ENCODE measurements around the gene ARFGAP2. TPM values are rescaled to one million over a fixed set of nuclear protein-coding genes. Genes with fewer than 3 reads are reported as not detected.
A peak's percentile ranks its signal among the peaks of the same experiment; 100 is the strongest.

The ARFGAP2 gene
- total RNA-seq, 1 donor from 2014 or later = 51.1 TPM

DNA sequence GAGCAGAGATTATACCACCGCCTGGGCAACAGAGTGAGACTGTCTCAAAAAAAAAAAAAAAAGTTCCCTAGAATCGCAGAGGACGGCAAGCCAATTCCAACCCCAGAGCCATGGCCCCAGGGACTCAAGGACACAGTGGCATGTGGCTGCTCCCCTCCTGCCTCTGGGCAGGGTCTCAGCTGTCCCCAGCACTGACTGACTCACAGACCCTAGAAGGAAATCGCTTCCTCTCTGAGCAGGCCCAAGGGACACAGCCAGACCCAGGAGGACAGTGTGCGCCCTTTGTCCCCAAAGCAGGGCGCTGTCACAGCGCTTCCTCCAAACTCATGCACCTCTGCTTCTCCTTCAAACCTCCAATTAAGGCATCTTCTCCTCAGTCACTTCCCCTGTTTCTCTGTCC is 7.3 kb upstream of the ARFGAP2 start:
- Mint-ChIP-seq H3K9me3 (ENCODE audit: low read depth) (no peaks in the 10 kb centered on the region), H3K4me3 (ENCODE audit: unreplicated experiment) (peak overlapping the region; percentile 82), H3K27ac (ENCODE audit: unreplicated experiment) (peak overlapping the region; percentile 74), H3K4me1 (ENCODE audit: low read depth) (peaks cover 44% of the 10 kb centered on the region), H3K36me3 (ENCODE audit: low read depth) (peaks cover 5% of the 10 kb centered on the region), H3K27me3 (ENCODE audit: low read depth) (no peaks in the 10 kb centered on the region)
- TF ChIP-seq, protein P1, sequence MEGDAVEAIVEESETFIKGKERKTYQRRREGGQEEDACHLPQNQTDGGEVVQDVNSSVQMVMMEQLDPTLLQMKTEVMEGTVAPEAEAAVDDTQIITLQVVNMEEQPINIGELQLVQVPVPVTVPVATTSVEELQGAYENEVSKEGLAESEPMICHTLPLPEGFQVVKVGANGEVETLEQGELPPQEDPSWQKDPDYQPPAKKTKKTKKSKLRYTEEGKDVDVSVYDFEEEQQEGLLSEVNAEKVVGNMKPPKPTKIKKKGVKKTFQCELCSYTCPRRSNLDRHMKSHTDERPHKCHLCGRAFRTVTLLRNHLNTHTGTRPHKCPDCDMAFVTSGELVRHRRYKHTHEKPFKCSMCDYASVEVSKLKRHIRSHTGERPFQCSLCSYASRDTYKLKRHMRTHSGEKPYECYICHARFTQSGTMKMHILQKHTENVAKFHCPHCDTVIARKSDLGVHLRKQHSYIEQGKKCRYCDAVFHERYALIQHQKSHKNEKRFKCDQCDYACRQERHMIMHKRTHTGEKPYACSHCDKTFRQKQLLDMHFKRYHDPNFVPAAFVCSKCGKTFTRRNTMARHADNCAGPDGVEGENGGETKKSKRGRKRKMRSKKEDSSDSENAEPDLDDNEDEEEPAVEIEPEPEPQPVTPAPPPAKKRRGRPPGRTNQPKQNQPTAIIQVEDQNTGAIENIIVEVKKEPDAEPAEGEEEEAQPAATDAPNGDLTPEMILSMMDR (IDR thresholded peaks at IDR 0.05) = no peak
- no peak for DNase-seq (ENCODE audit: low spot score)

DNA sequence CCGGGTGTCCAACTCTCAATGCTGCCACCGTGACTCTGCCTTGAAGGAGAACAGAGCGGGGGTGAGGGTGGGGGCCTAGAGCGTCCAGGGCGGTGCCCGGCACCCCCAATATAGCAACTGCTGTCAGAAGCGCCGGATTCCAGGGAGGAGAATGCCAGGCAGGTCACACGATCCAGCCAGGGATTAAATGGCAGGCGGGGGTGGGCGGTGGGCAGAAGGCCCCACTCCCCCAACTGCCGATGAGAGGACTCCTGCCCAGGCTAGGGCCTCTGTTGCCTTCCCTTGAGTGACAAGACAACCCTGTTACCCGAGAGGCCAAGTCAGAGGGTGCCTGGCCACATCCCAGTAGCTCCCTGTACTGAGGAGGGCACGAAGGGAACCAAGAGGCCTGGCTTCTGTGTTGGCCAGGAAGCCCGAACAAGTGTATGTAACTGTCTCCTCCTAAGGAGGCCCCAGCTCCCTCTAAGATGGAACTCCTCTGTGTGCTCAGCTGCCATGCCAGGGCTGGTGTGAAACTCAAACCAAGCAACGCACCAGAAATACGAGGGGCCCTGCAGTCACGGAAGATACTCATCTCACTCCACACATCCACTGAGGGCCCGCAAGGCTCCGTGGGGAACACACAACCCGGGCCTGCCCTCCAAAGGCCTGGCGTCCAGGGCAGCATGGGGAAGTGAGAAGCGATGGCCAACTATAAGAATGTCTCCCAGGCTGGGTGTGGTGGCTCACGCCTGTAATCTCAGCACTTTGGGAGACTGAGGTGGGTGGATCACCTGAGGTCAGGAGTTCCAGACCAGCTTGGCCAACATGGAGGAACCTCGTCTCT is 6.6 kb upstream of the ARFGAP2 start:
- Mint-ChIP-seq H3K36me3 (ENCODE audit: low read depth) (peaks cover 5% of the 10 kb centered on the region), H3K4me3 (ENCODE audit: unreplicated experiment) (no peak overlapping the region), H3K27me3 (ENCODE audit: low read depth) (no peaks in the 10 kb centered on the region), H3K4me1 (ENCODE audit: low read depth) (peaks cover 38% of the 10 kb centered on the region), H3K9me3 (ENCODE audit: low read depth) (no peaks in the 10 kb centered on the region), H3K27ac (ENCODE audit: unreplicated experiment) (peak overlapping the region; percentile 17)
- DNase-seq (ENCODE audit: low spot score) = no peak
- TF ChIP-seq, protein P1 (IDR thresholded peaks at IDR 0.05) = no peak

DNA sequence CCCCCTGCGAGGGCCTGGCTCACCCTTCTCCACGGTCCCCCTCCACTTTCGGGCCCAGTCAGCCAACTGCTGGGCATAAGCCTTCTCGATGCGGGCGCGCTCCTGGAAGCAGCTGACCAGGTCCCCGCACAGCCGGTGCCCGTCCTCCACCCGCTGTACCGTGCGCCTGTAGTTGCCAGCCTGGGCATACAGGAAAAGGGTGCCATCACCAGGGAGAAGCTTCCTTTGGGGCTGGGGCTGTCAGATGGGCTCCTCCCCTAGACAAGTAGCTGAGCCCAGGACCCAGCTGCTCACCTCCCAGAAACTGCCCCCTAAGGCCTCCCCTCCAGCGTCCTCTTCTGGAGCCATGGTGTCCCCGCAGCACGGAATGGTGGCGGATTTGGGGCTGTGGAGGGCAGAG is 5.7 kb upstream of the ARFGAP2 start:
- H3K9me3 Mint-ChIP-seq (ENCODE audit: low read depth) = no peaks in the 10 kb centered on the region
- H3K27ac Mint-ChIP-seq (ENCODE audit: unreplicated experiment) = no peak overlapping the region
- no peak for DNase-seq (ENCODE audit: low spot score)
- peaks cover 36% of the 10 kb centered on the region for H3K4me1 Mint-ChIP-seq (ENCODE audit: low read depth)
- no peak overlapping the region for H3K4me3 Mint-ChIP-seq (ENCODE audit: unreplicated experiment)
- H3K36me3 Mint-ChIP-seq (ENCODE audit: low read depth) = peaks cover 5% of the 10 kb centered on the region
- H3K27me3 Mint-ChIP-seq (ENCODE audit: low read depth) = no peaks in the 10 kb centered on the region
- TF ChIP-seq, protein P1 (IDR thresholded peaks at IDR 0.05) = no peak

DNA sequence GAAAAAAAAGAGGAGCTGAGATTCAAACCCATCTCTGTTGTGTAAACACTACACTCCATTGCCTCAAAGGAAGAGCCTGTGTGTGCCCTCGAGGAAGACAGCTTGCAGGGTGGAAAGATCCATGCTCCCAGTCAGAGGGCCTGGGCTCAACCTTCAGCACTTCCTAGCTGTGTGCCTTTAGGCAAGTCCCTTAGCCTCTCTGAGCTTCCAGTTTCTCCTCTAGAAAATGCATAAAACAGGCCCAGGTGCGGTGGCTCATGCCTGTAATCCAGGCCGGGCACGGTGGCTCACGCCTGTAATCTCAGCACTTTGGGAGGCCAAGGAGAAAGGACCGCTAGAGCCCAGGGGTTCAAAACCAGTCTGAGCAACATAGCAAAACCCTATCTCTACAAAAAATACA is 4.6 kb upstream of the ARFGAP2 start:
- peaks cover 32% of the 10 kb centered on the region for H3K4me1 Mint-ChIP-seq (ENCODE audit: low read depth)
- no peaks in the 10 kb centered on the region for H3K9me3 Mint-ChIP-seq (ENCODE audit: low read depth)
- no peak overlapping the region for H3K4me3 Mint-ChIP-seq (ENCODE audit: unreplicated experiment)
- no peak for DNase-seq (ENCODE audit: low spot score)
- no peaks in the 10 kb centered on the region for H3K27me3 Mint-ChIP-seq (ENCODE audit: low read depth)
- H3K27ac Mint-ChIP-seq (ENCODE audit: unreplicated experiment) = no peak overlapping the region
- TF ChIP-seq, protein P1 (IDR thresholded peaks at IDR 0.05) = no peak
- peaks cover 5% of the 10 kb centered on the region for H3K36me3 Mint-ChIP-seq (ENCODE audit: low read depth)

DNA sequence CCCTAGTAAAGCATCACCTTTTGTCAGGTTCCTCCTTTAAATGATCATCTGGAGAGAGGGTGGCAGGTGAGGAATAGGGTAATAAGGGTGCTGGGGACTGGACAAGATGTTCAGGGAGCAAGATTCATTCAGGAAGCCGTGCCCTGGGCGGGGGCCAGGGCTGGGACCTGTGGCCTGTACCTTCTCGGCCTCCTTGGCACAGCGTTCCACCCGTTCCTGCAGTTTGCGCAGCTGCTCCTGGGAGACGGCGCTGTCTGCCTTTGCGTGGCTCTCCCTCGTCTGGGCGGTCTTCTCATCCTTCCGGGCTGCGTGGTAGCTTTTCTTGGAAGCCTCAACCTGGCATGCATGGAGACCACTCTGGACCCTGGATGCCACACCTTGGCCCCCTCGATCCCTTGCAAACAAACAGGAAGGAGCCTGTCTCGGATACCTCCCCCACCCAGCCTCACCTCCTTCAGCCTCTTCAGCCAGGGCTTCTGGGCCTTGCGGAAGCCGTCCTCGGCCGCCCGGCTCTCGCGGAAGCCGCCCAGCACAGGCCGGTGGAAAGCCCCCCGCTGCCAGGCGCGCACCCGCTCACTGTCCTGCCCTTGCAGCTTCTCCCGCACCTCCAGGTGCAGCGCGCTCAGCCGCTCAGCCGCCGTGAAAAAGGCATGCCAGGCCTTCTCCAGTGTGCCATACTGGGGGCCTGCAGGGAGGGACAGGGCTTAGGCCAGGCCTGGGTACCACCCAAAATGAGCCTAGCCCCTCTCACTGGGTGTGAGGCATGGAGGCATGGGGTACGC is 3.5 kb upstream of the ARFGAP2 start:
- no peak for DNase-seq (ENCODE audit: low spot score)
- Mint-ChIP-seq H3K4me3 (ENCODE audit: unreplicated experiment) (no peak overlapping the region), H3K36me3 (ENCODE audit: low read depth) (peaks cover 5% of the 10 kb centered on the region), H3K27ac (ENCODE audit: unreplicated experiment) (no peak overlapping the region), H3K27me3 (ENCODE audit: low read depth) (no peaks in the 10 kb centered on the region), H3K9me3 (ENCODE audit: low read depth) (no peaks in the 10 kb centered on the region), H3K4me1 (ENCODE audit: low read depth) (peaks cover 42% of the 10 kb centered on the region)
- TF ChIP-seq, protein P1 (IDR thresholded peaks at IDR 0.05) = no peak

All from chondrocyte (in vitro differentiated cells).